GM12878 (cell line): ENCODE measurements around the gene MAN2A2. TPM values are rescaled to one million over a fixed set of nuclear protein-coding genes. Genes with fewer than 3 reads are reported as not detected.
A peak's percentile ranks its signal among the peaks of the same experiment; 100 is the strongest.

Experiments used
- ATAC-seq: fragments of 200-7000 bp; cut with Tn5 transposase; 3 replicates; pipeline ENCODE4 v1.9.1; 2020; ENCODE audit warnings: mild to moderate bottlenecking, moderate library complexity
- BruUV-seq: library from RNA; stranded (reverse); fragments of 400-500 nt; replicated peaks from 2 replicates; lab custom pipeline; 2021; lab: Mats Ljungman, UMichigan
- CTCF ChIA-PET: fragments of 300-600 bp; sonication (Branson Sonifier 250); formaldehyde crosslinking; extraction: SDS; loops from one replicate; lab custom pipeline; 2021; ENCODE audit warnings: inconsistent platforms; lab: Yijun Ruan, JAX
- POLR2A ChIA-PET: fragments of 350-600 bp; formaldehyde crosslinking; extraction: SDS; loops from one replicate; lab custom pipeline; 2021; ENCODE audit warnings: inconsistent platforms; lab: Charles Lee
- RAD21 ChIA-PET: fragments of 300-600 bp; sonication (Branson Sonifier 250); formaldehyde crosslinking; loops from one replicate; lab custom pipeline; 2023; ENCODE audit warnings: antibody characterized with exemption; ENCODE audit not compliant: unreplicated experiment; lab: Charles Lee
- SMC1A ChIA-PET: fragments of 300-600 bp; sonication (Branson Sonifier 250); formaldehyde crosslinking; loops from one replicate; lab custom pipeline; 2023; ENCODE audit not compliant: unreplicated experiment, uncharacterized antibody; lab: Charles Lee
- DNase-seq: peaks from one replicate; pipeline ENCODE4 v3.0.0-alpha.2; 2011; ENCODE audit warnings: low read depth, low spot score
- FAIRE-seq: peaks from 3 replicates; lab custom pipeline; 2011; peaks lifted over from hg19 to GRCh38; lab: Jason Lieb, UNC
- H2AFZ ChIP-seq: 2 replicates; pipeline ENCODE4 v1.6.0; 2011; ENCODE audit warnings: low read depth, low read length, control low read depth; ENCODE audit not compliant: control insufficient read depth
- H3K27ac ChIP-seq: 2 replicates; pipeline ENCODE4 v1.5.1; 2011; ENCODE audit warnings: control low read depth; ENCODE audit not compliant: control insufficient read depth, insufficient read depth
- H3K27me3 ChIP-seq, 2 experiments: replicated peaks in 1 of 2; 2 replicates each; pipeline versions ENCODE4 v1.6.0 to v1.6.1; 2011; ENCODE audit warnings: low read length in 1 of 2; ENCODE audit not compliant: control insufficient read depth in 2 of 2, insufficient read depth in 2 of 2
- H3K36me3 ChIP-seq, 2 experiments: 2 replicates each; pipeline ENCODE4 v1.5.1; 2011; ENCODE audit warnings: low read length in 1 of 2; ENCODE audit not compliant: control insufficient read depth in 2 of 2, insufficient read depth in 2 of 2
- H3K4me1 ChIP-seq: 2 replicates; pipeline ENCODE4 v1.6.1; 2011; ENCODE audit warnings: mild to moderate bottlenecking, low read length, moderate library complexity, mixed read lengths; ENCODE audit not compliant: control insufficient read depth, insufficient read depth
- H3K4me2 ChIP-seq: 2 replicates; pipeline ENCODE4 v1.6.0; 2011; ENCODE audit warnings: control low read depth; ENCODE audit not compliant: control insufficient read depth, insufficient read depth
- H3K4me3 ChIP-seq: fragments of 200-600 bp; sonication (generic); 2 replicates; pipeline ENCODE4 v1.5.1; 2016
- H3K79me2 ChIP-seq: 2 replicates; pipeline ENCODE4 v1.6.0; 2011; ENCODE audit warnings: low read length; ENCODE audit not compliant: control insufficient read depth, insufficient read depth
- H3K9ac ChIP-seq: 2 replicates; pipeline ENCODE4 v1.8.0; 2011; ENCODE audit warnings: low read length, control low read depth, mixed read lengths; ENCODE audit not compliant: control insufficient read depth, insufficient read depth
- H3K9me3 ChIP-seq: replicated peaks from 3 replicates; pipeline ENCODE4 v1.5.1; 2011; ENCODE audit warnings: mild to moderate bottlenecking, low read length; ENCODE audit not compliant: control insufficient read depth, insufficient read depth
- H4K20me1 ChIP-seq: 2 replicates; pipeline ENCODE4 v1.6.0; 2011; ENCODE audit not compliant: control insufficient read depth, insufficient read depth
- BHLHE40 ChIP-seq, 2 experiments: fragments of 450-650 bp in 1 of 2; IDR thresholded peaks; 2 replicates each; pipeline ENCODE4 v1.6.1; 2011 to 2017; ENCODE audit warnings: low read depth in 2 of 2, borderline replicate concordance in 1 of 2, improper control_type of control experiment in 1 of 2, low read length in 1 of 2, mild to moderate bottlenecking in 1 of 2
- GATAD2B ChIP-seq: fragments of 450-650 bp; conservative IDR thresholded peaks from 2 replicates; pipeline ENCODE4 v1.6.1; 2017; ENCODE audit warnings: low read depth, mild to moderate bottlenecking, moderate library complexity
- TCF3 ChIP-seq: IDR thresholded peaks from 2 replicates; pipeline ENCODE4 v1.6.1; 2012; ENCODE audit warnings: low read depth, mild to moderate bottlenecking, low read length, borderline replicate concordance; ENCODE audit not compliant: insufficient read depth
- USF2 ChIP-seq: IDR thresholded peaks from 2 replicates; pipeline ENCODE4 v1.6.1; 2011; ENCODE audit warnings: low read depth, low read length, improper control_type of control experiment, borderline replicate concordance
- WGBS: methylation state at CpG from one replicate; pipeline ENCODE4 v1.1.6; 2016; ENCODE audit warnings: low lambda C conversion rate; ENCODE audit not compliant: insufficient replicate concordance, insufficient coverage; ENCODE audit errors: missing lambda C conversion rate; 5-methylcytosine and 5-hydroxymethylcytosine counted together
- in situ Hi-C: fragments of 300-500 bp; cut with MboI; formaldehyde crosslinking; loops from 9 replicates; pipeline ENCODE4 v1.14.3; 2018; ENCODE audit warnings: mixed read lengths
- intact Hi-C: fragments of 100-400 bp; cut with micrococcal nuclease; formaldehyde crosslinking; loops from one replicate; pipeline ENCODE4 v1.14.2; 2022; ENCODE audit not compliant: unreplicated experiment
- polyA plus RNA-seq, 11 experiments: library from polyadenylated mRNA; depleted of rRNA in 4 of 11; unstranded in 6 of 11; stranded (reverse) in 5 of 11; fragments of >200 nt; fragmentation: Nextera tagmentation in 4 of 11; fragmentation: Illumina TruSeq in 1 of 11; extraction: Ambion mirVana in 4 of 11; extraction: Trizol in 1 of 11; gene quantifications; 1 replicate in 1 of 11; 2 replicates in 10 of 11; pipeline versions ENCODE4 v1.2.1 to v1.2.3, GENCODE V29; 2011 to 2016; ENCODE audit warnings: inconsistent platforms in 2 of 11, missing spikeins in 2 of 11, low read depth in 1 of 11
- total RNA-seq, 4 experiments: library from RNA; depleted of rRNA in 3 of 4; stranded (reverse); fragments of >200 nt in 3 of 4; fragmentation: Illumina TruSeq in 1 of 4; extraction: Trizol in 1 of 4; gene quantifications; 2 replicates each; pipeline versions ENCODE4 v1.2.1 to v1.2.3, GENCODE V29; 2013 to 2021

MAN2A2 gene
- total and polyA plus RNA-seq, 10 of the 15 experiments (the other 5 are each of a cell fraction or from before 2014, with no cell fraction given) = 4.2 to 79.4 (median 23.2) TPM

- no peak for TF ChIP-seq TCF3
- TF ChIP-seq, all 136 proteins: peak for 0
Observed at GRCh38 chr15:90887037-90887481, 16.0 kb upstream of the MAN2A2 start (continued).

GRCh38 chr15:90889313-90889730 is 13.8 kb upstream of the MAN2A2 start:
- Histone ChIP-seq H3K27ac (no peak overlapping the region), H3K27me3 (no peaks in the 10 kb centered on the region), H3K79me2 (no peaks in the 10 kb centered on the region; the same call in 1 of the 2 replicates), H3K4me3 (no peak overlapping the region), H3K9me3 (no peaks in the 10 kb centered on the region), H3K9ac (no peak overlapping the region), H3K4me2 (no peak overlapping the region), H3K4me1 (peaks cover 19% of the 10 kb centered on the region), H2AFZ (no peak overlapping the region), H3K36me3 (no peaks in the 10 kb centered on the region; a peak in 1 of 4 replicates), H4K20me1 (no peaks in the 10 kb centered on the region)
- no peak for FAIRE-seq
- BruUV-seq = no TSS peak
- WGBS = 55% methylated on average over 18 of the region's 18 CpGs
- no peak for ATAC-seq
- ChIA-PET CTCF (interaction anchor here (1.2 to 2.4 kb wide), 4 partner anchors 12 to 241 kb away, joined by 3 to 18 read pairs (median 8); partner anchors contain the start of gene HDDC3), RAD21 (interaction anchor here (0.6 to 1.9 kb wide), 4 partner anchors 43 to 569 kb away, joined by 3 to 9 read pairs (median 6); partner anchors contain the start of gene HDDC3), SMC1A (interaction anchor here (0.8 to 2.0 kb wide), 2 partner anchors 52 to 218 kb away, joined by 4 read pairs; no protein-coding TSS in a partner anchor), POLR2A (no interaction called here)
- in situ Hi-C loops = loop anchor here (5.0 kb wide), 2 partner anchors 242 to 567 kb away; no protein-coding TSS in a partner anchor
- no peak for DNase-seq
- TF ChIP-seq BHLHE40 (IDR thresholded peaks at IDR 0.05; ENCODE audit: borderline replicate concordance in 1 of 2, low read depth in 2 of 2, low read length in 1 of 2) = peak; percentile 16 to 89; a peak in 2 of 4 replicates
- no peak for TF ChIP-seq GATAD2B
- TF ChIP-seq USF2 = no peak
- intact Hi-C loops = loop anchor here (5.0 to 10.0 kb wide), 4 partner anchors 72 to 395 kb away; partner anchors contain the start of gene BLM
